ENCODE results near the gene TMEM88. TPM values are rescaled to one million over a fixed set of nuclear protein-coding genes. Genes with fewer than 3 reads are reported as not detected.

Gene TMEM88
- polyA plus RNA-seq, 1 donor from 2014 or later = 4.2 TPM

DNA sequence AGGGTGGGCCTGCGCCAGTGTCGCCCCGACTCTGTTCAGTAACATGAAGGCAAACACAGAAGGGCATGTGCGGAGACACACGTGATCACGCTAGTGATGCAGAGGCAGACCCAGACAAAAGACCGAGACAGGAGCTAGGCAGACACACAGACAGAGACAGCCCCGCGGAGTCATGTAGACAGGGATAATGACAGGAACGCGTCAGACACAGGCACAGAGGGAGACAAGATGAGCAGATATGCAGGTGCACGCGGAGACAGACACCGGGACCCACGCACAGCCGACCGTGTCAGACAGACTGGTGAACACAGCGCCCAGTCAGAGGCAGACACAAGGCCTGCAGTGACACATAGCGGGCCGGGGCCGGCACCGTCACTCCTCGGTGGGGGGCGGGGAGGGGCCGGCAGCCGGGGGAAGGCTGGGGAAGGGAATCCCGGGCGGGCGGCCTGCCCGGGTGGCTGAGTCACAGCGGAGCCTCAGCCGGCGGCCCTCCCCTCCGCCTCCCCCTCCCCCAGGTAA is 13.4 kb upstream of the TMEM88 start:
- Histone ChIP-seq H3K4me3 (ENCODE audit: low read length) (peak overlapping the region; percentile 99), H3K27me3 (ENCODE audit: insufficient read depth, low read depth, low read length) (no peaks in the 10 kb centered on the region), H2AFZ (ENCODE audit: low read depth, low read length) (no peak overlapping the region), H3K9me2 (ENCODE audit: insufficient read depth, low read length) (no peaks in the 10 kb centered on the region), H3F3A (ENCODE audit: insufficient read depth, low read length, poor library complexity, severe bottlenecking) (peaks cover 8% of the 10 kb centered on the region), H3K4me2 (ENCODE audit: low read length) (peak overlapping the region; percentile 99), H3K9me3 (ENCODE audit: low read length) (no peaks in the 10 kb centered on the region), H4K20me1 (ENCODE audit: insufficient read depth) (peaks cover 46% of the 10 kb centered on the region), H3K36me3 (ENCODE audit: insufficient read depth, low read length) (no peaks in the 10 kb centered on the region), H3K27ac (ENCODE audit: low read length) (peak overlapping the region; percentile 94), H3K9ac (ENCODE audit: low read length) (peak overlapping the region; percentile 92), H3K79me2 (replicated peaks; ENCODE audit: insufficient read depth, low read length) (peaks cover 81% of the 10 kb centered on the region)
- TF ChIP-seq, protein P1, sequence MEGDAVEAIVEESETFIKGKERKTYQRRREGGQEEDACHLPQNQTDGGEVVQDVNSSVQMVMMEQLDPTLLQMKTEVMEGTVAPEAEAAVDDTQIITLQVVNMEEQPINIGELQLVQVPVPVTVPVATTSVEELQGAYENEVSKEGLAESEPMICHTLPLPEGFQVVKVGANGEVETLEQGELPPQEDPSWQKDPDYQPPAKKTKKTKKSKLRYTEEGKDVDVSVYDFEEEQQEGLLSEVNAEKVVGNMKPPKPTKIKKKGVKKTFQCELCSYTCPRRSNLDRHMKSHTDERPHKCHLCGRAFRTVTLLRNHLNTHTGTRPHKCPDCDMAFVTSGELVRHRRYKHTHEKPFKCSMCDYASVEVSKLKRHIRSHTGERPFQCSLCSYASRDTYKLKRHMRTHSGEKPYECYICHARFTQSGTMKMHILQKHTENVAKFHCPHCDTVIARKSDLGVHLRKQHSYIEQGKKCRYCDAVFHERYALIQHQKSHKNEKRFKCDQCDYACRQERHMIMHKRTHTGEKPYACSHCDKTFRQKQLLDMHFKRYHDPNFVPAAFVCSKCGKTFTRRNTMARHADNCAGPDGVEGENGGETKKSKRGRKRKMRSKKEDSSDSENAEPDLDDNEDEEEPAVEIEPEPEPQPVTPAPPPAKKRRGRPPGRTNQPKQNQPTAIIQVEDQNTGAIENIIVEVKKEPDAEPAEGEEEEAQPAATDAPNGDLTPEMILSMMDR (IDR thresholded peaks at IDR 0.05; ENCODE audit: poor library complexity, severe bottlenecking) = no peak
- TF ChIP-seq EP300 (conservative IDR thresholded peaks at IDR 0.05; ENCODE audit: poor library complexity, severe bottlenecking) (peak; percentile 57), EZH2 (IDR thresholded peaks at IDR 0.05; ENCODE audit: borderline replicate concordance, insufficient read depth, low read length, poor library complexity, severe bottlenecking) (no peak), MXI1 (conservative IDR thresholded peaks at IDR 0.05; ENCODE audit: poor library complexity, severe bottlenecking) (peak; percentile 80), RAD21 (conservative IDR thresholded peaks at IDR 0.05) (no peak), POLR2AphosphoS5 (IDR thresholded peaks at IDR 0.05) (peak; percentile 83), TAF1 (IDR thresholded peaks at IDR 0.05; ENCODE audit: low read depth) (peak; percentile 55), SMC3 (conservative IDR thresholded peaks at IDR 0.05; ENCODE audit: poor library complexity) (no peak)
- TF ChIP-seq, protein P2, sequence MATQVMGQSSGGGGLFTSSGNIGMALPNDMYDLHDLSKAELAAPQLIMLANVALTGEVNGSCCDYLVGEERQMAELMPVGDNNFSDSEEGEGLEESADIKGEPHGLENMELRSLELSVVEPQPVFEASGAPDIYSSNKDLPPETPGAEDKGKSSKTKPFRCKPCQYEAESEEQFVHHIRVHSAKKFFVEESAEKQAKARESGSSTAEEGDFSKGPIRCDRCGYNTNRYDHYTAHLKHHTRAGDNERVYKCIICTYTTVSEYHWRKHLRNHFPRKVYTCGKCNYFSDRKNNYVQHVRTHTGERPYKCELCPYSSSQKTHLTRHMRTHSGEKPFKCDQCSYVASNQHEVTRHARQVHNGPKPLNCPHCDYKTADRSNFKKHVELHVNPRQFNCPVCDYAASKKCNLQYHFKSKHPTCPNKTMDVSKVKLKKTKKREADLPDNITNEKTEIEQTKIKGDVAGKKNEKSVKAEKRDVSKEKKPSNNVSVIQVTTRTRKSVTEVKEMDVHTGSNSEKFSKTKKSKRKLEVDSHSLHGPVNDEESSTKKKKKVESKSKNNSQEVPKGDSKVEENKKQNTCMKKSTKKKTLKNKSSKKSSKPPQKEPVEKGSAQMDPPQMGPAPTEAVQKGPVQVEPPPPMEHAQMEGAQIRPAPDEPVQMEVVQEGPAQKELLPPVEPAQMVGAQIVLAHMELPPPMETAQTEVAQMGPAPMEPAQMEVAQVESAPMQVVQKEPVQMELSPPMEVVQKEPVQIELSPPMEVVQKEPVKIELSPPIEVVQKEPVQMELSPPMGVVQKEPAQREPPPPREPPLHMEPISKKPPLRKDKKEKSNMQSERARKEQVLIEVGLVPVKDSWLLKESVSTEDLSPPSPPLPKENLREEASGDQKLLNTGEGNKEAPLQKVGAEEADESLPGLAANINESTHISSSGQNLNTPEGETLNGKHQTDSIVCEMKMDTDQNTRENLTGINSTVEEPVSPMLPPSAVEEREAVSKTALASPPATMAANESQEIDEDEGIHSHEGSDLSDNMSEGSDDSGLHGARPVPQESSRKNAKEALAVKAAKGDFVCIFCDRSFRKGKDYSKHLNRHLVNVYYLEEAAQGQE (IDR thresholded peaks at IDR 0.05; ENCODE audit: borderline replicate concordance) = peak; percentile 61

DNA sequence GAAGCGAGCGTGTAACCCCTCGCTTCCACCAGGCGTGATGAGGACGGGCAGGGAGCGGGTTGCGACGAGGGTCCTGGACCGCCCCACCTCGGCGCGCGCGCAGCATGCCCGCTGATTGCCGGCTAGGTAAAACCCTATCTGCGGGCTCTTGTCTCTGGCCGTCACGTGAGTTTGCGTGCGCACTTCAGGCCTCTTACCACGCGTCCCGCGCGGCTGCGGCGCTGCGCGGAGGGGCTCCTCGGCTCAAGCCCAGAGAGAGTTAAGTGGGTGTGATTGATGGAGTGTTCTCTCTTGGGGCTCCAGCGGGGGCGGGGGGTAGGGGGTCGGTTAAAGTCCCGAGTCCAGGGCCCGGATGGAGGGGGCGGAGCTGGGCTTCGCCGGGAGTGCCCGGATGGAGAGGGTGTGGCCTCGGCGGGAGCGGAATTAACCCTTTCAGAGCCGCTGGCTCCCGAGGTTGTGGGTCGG is 12.9 kb upstream of the TMEM88 start:
- peaks cover 82% of the 10 kb centered on the region for H3K79me2 ChIP-seq (replicated peaks; ENCODE audit: insufficient read depth, low read length)

More for the DNA sequence above, 12.9 kb upstream of the TMEM88 start:
- peak overlapping the region; percentile 99 for H3K4me2 ChIP-seq (ENCODE audit: low read length)
- H3K9me2 ChIP-seq (ENCODE audit: insufficient read depth, low read length) = no peaks in the 10 kb centered on the region
- H3K4me3 ChIP-seq (ENCODE audit: low read length) = peak overlapping the region; percentile 99
- no peaks in the 10 kb centered on the region for H3K9me3 ChIP-seq (ENCODE audit: low read length)
- H3K27ac ChIP-seq (ENCODE audit: low read length) = peak overlapping the region; percentile 94
- peaks cover 48% of the 10 kb centered on the region for H4K20me1 ChIP-seq (ENCODE audit: insufficient read depth)
- no peaks in the 10 kb centered on the region for H3K36me3 ChIP-seq (ENCODE audit: insufficient read depth, low read length)
- peak overlapping the region; percentile 92 for H3K9ac ChIP-seq (ENCODE audit: low read length)
- TF ChIP-seq EP300 (conservative IDR thresholded peaks at IDR 0.05; ENCODE audit: poor library complexity, severe bottlenecking) (no peak), EZH2 (IDR thresholded peaks at IDR 0.05; ENCODE audit: borderline replicate concordance, insufficient read depth, low read length, poor library complexity, severe bottlenecking) (no peak), POLR2AphosphoS5 (IDR thresholded peaks at IDR 0.05) (peak; percentile 59), RAD21 (conservative IDR thresholded peaks at IDR 0.05) (no peak), TAF1 (IDR thresholded peaks at IDR 0.05; ENCODE audit: low read depth) (no peak), SMC3 (conservative IDR thresholded peaks at IDR 0.05; ENCODE audit: poor library complexity) (no peak), MXI1 (conservative IDR thresholded peaks at IDR 0.05; ENCODE audit: poor library complexity, severe bottlenecking) (peak; percentile 28)
- TF ChIP-seq, protein P1 (IDR thresholded peaks at IDR 0.05; ENCODE audit: poor library complexity, severe bottlenecking) = no peak
- TF ChIP-seq, protein P2 (IDR thresholded peaks at IDR 0.05; ENCODE audit: borderline replicate concordance) = no peak
- peaks cover 6% of the 10 kb centered on the region for H3F3A ChIP-seq (ENCODE audit: insufficient read depth, low read length, poor library complexity, severe bottlenecking)
- no peaks in the 10 kb centered on the region for H3K27me3 ChIP-seq (ENCODE audit: insufficient read depth, low read depth, low read length)
- no peak overlapping the region for H2AFZ ChIP-seq (ENCODE audit: low read depth, low read length)

Measured in neural cell (in vitro differentiated cells).